GM21619 (cell line): ENCODE results near the gene NPPB.

Experiments used
- ATAC-seq: cut with Tn5 transposase; IDR thresholded peaks from one replicate; pipeline ENCODE4 v1.9.1; 2021; ENCODE audit not compliant: unreplicated experiment

The NPPB gene

GRCh38 chr1:11881749-11882441 lies 23.1 kb upstream of the NPPB start:
- no peak for ATAC-seq

- ATAC-seq, result no peak
Measured at GRCh38 chr1:11880911-11881748, 22.4 kb upstream of the NPPB start.

GRCh38 chr1:11880181-11880575 lies 21.4 kb upstream of the NPPB start:
- ATAC-seq, result no peak

- ATAC-seq, result no peak
Measured at GRCh38 chr1:11879311-11880180, 20.8 kb upstream of the NPPB start.

- ATAC-seq, result no peak
Measured at GRCh38 chr1:11878891-11879190, 20.1 kb upstream of the NPPB start.

- ATAC-seq, result no peak
Measured at GRCh38 chr1:11878081-11878890, 19.5 kb upstream of the NPPB start.

GRCh38 chr1:11877074-11877473 lies 18.3 kb upstream of the NPPB start:
- ATAC-seq, result no peak

- no peak for ATAC-seq
Measured at GRCh38 chr1:11875094-11875493, 16.3 kb upstream of the NPPB start.

GRCh38 chr1:11874624-11875023 lies 15.9 kb upstream of the NPPB start:
- no peak for ATAC-seq

- ATAC-seq, result no peak
Measured at GRCh38 chr1:11874258-11874562, 15.5 kb upstream of the NPPB start.

GRCh38 chr1:11873395-11874257 lies 14.9 kb upstream of the NPPB start:
- ATAC-seq, result no peak

GRCh38 chr1:11872545-11872944 lies 13.8 kb upstream of the NPPB start:
- ATAC-seq, result no peak

- ATAC-seq, result no peak
Measured at GRCh38 chr1:11869650-11870207, 11.0 kb upstream of the NPPB start.

- no peak for ATAC-seq
Measured at GRCh38 chr1:11869104-11869503, 10.4 kb upstream of the NPPB start.

- no peak for ATAC-seq
Measured at GRCh38 chr1:11868331-11868980, 9.7 kb upstream of the NPPB start.

GRCh38 chr1:11862890-11863289 lies 4.1 kb upstream of the NPPB start:
- ATAC-seq, result no peak

GRCh38 chr1:11860587-11860986 lies 1.8 kb upstream of the NPPB start:
- no peak for ATAC-seq

GRCh38 chr1:11860083-11860482 lies 1.3 kb upstream of the NPPB start:
- ATAC-seq, result no peak
